Left lung (tissue), 10 donors: ENCODE measurements around the gene FANCL. TPM values are rescaled to one million over a fixed set of nuclear protein-coding genes. Genes with fewer than 3 reads are reported as not detected.
A peak's percentile ranks its signal among the peaks of the same experiment; 100 is the strongest.
"Not testable (repeated sequence)": the region's sequence is repeated elsewhere in the genome, so short reads cannot be mapped to it uniquely, and the experiment has no call there.

ENCODE experiments used
- ATAC-seq: fragments of 200-7000 bp; cut with Tn5 transposase; one replicate; pipeline ENCODE4 v1.9.1; 2020; ENCODE audit warnings: moderate library complexity
- DNase-seq, 4 donors: peaks; one replicate each; pipeline ENCODE4 v3.0.0-alpha.2; 2013 to 2020
- H3K27ac ChIP-seq, 2 donors: fragments of 200-600 bp; sonication (generic) in 1 of 2; one replicate each; pipeline versions ENCODE4 v1.5.0 to v1.8.0; 2020 to 2021
- H3K27me3 ChIP-seq, 2 donors: fragments of 200-600 bp; sonication (generic) in 1 of 2; one replicate each; pipeline versions ENCODE4 v1.5.0 to v1.8.0; 2020 to 2021
- H3K36me3 ChIP-seq, 2 donors: fragments of 200-600 bp; sonication (generic) in 1 of 2; one replicate each; pipeline versions ENCODE4 v1.5.0 to v1.8.0; 2020 to 2021
- H3K4me1 ChIP-seq, 2 donors: fragments of 200-600 bp; one replicate each; pipeline ENCODE4 v1.8.0; 2021
- H3K4me3 ChIP-seq, 2 donors: fragments of 200-600 bp; sonication (generic) in 1 of 2; one replicate each; pipeline versions ENCODE4 v1.5.0 to v1.8.0; 2020 to 2021; ENCODE audit warnings: mild to moderate bottlenecking in 1 of 2
- H3K9me3 ChIP-seq, 2 donors: fragments of 200-600 bp; sonication (generic) in 1 of 2; one replicate each; pipeline versions ENCODE4 v1.5.0 to v1.8.0; 2020 to 2021
- CTCF ChIP-seq, 2 donors: fragments of 200-600 bp; sonication (generic) in 1 of 2; IDR thresholded peaks; one replicate each; pipeline versions ENCODE4 v1.5.0 to v1.8.0; 2021; ENCODE audit warnings: antibody characterized with exemption in 2 of 2
- intact Hi-C, 2 donors: fragments of 100-400 bp; cut with DNase I; formaldehyde crosslinking; loops; one replicate each; pipeline versions ENCODE4 v1.11.2 to v1.14.2; 2022
- polyA plus RNA-seq, 6 donors: library from polyadenylated mRNA; unstranded; fragments of 120-200 nt; gene quantifications; one replicate each; pipeline ENCODE4 v1.2.1, GENCODE V29; 2013; ENCODE audit not compliant: insufficient read length in 6 of 6
- total RNA-seq, 2 donors: library from RNA; stranded (reverse); fragmentation: NEBNext Ultra II Directional; extraction: Animal tissue kit (Norgen Biotek cat#: 25700); gene quantifications; one replicate each; pipeline ENCODE4 v1.2.1, GENCODE V29; 2021
- donor health status: DM: no; HTN: yes; CAD: no.
- donor health status: DM: no; HTN: no; CAD: no.

FANCL gene
- total and polyA plus RNA-seq, 8 donors, result 18.0 to 111 (median 93.9) TPM

DNA sequence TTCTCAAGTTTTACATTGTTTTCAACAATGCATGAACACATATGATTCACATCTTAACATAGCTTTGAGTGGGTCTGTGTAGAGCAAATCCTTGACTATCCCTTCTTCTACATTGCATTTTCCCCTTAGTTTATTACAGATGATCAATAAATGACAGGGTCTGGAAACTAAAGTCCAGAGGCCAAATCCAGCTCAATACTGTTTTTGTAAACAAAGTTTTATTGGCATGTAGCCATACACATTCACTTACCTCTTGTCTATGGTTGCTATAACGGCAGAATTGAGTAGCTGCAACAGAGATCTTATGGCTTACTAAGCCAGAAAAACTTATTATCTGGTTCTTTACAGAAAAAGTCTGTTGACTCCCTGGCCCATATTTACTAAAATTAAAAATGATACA is 12.8 kb downstream of the FANCL start:
- ATAC-seq (no peak), DNase-seq (peak in 1 of 4 donors; percentile 22)
- Histone ChIP-seq H3K4me1 (no peaks in the 10 kb centered on the region), H3K36me3 (peaks cover 0 to 9% of the 10 kb centered on the region in 2 donors), H3K27ac (no peak overlapping the region), H3K27me3 (no peaks in the 10 kb centered on the region), H3K9me3 (no peaks in the 10 kb centered on the region), H3K4me3 (no peak overlapping the region)
- TF ChIP-seq CTCF (IDR thresholded peaks at IDR 0.05), result no peak
- intact Hi-C loops, result no loop called here

- H3K4me3 ChIP-seq, result no peak overlapping the region
- H3K27me3 ChIP-seq, result no peaks in the 10 kb centered on the region
- DNase-seq (no peak), ATAC-seq (no peak)
- H3K27ac ChIP-seq, result no peak overlapping the region
- intact Hi-C loops, result no loop called here
- H3K9me3 ChIP-seq, result no peaks in the 10 kb centered on the region
- H3K36me3 ChIP-seq, result peaks cover 0 to 9% of the 10 kb centered on the region in 2 donors
- no peak for TF ChIP-seq CTCF (IDR thresholded peaks at IDR 0.05)
- peaks cover 0 to under 1% of the 10 kb centered on the region in 2 donors for H3K4me1 ChIP-seq
Measured at GRCh38 chr2:58227171-58227917, 13.8 kb downstream of the FANCL start.

DNA sequence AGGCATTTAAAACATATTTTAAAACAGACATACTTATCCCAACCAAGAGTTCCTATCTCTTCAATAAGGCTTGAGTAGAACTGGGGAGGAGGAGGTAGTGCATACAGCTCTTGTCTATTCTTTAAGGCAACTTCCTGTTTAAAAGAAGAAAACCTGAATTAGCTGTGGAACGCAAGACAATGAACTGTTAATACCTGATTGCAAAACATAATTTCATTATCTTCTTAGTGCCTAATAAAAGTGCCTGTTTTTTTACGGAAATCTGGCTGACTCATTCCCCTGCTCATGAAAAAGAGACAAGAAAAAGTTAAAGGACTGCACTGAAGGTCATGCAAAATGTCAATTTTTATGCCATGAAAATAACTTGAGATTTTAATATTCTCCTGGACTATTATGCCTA is 19.2 kb downstream of the FANCL start:
- no peak for TF ChIP-seq CTCF (IDR thresholded peaks at IDR 0.05)
- intact Hi-C loops, result no loop called here
- ATAC-seq, result no peak

GRCh38 chr2:58215429-58215828 is 25.7 kb downstream of the FANCL start:
- Histone ChIP-seq H3K4me1 (no peaks in the 10 kb centered on the region), H3K4me3 (no peak overlapping the region), H3K36me3 (peaks cover 0 to 22% of the 10 kb centered on the region in 2 donors), H3K27ac (no peak overlapping the region), H3K9me3 (peaks cover 0 to 17% of the 10 kb centered on the region in 2 donors), H3K27me3 (no peaks in the 10 kb centered on the region)
- no peak for TF ChIP-seq CTCF (IDR thresholded peaks at IDR 0.05)
- ATAC-seq (peak; percentile 49), DNase-seq (peak in 2 of 4 donors; percentile 62 to 70)
- intact Hi-C loops, result no loop called here

More for the DNA sequence above, 19.2 kb downstream of the FANCL start:
- Histone ChIP-seq H3K27me3 (no peaks in the 10 kb centered on the region), H3K36me3 (peaks cover 0 to 10% of the 10 kb centered on the region in 2 donors), H3K9me3 (no peaks in the 10 kb centered on the region), H3K4me3 (no peak overlapping the region), H3K27ac (no peak overlapping the region), H3K4me1 (peaks cover 0 to 7% of the 10 kb centered on the region in 2 donors)
- DNase-seq, result no peak

DNA sequence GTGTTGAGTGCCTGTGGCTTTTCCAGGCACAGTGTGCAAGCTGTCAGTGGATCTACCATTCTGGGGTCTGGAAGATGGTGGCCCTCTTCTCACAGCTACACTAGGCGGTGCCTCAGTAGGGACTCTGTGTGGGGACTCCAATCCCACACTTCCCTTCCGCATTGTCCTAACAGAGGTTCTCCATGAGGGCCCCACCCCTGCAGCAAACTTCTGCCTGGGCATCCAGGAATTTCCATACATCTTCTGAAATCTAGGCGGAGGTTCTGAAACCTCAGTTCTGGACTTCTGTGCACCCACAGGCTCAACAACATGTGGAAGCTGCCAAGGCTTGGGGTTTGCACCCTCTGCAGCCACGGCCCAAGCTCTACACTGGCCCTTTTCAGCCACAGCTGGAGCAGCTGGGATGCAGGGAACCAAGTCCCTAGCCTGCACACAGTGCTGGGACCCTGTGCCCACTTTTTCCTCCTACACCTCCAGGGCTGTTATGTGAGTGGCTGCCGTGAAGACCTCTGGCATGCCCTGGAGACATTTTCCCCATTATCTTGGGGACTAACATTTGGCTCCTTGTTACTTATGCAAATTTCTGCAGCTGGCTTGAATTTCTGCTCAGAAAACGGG is 30.1 kb downstream of the FANCL start:
- H3K27me3 ChIP-seq, H3K27ac ChIP-seq, ATAC-seq, intact Hi-C loops, H3K4me1 ChIP-seq, DNase-seq, H3K4me3 ChIP-seq: not testable (repeated sequence)
- peaks cover 0 to 19% of the 10 kb centered on the region in 2 donors for H3K9me3 ChIP-seq
- peaks cover 0 to 24% of the 10 kb centered on the region in 2 donors for H3K36me3 ChIP-seq
